ENCODE data around the gene ENDOV.

The ENDOV gene

DNA sequence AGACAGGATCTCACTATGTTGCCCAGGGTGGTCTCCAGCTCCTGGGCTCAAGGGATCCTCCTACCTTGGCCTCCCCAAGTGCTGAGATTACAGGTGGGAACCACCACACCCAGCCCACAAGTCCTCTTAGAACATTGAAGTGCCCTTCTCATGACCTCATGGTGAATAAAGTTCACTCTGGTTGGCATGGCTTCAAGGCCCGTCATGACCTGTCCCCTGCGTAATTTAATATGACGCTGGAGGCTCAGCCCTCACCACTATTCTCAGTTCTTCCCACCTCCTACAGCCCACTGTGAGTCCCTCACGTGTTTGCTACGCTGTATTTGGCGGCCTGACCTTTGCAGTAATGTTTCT, 1.9 kb downstream of the ENDOV start:
- no peak for DNase-seq

DNA sequence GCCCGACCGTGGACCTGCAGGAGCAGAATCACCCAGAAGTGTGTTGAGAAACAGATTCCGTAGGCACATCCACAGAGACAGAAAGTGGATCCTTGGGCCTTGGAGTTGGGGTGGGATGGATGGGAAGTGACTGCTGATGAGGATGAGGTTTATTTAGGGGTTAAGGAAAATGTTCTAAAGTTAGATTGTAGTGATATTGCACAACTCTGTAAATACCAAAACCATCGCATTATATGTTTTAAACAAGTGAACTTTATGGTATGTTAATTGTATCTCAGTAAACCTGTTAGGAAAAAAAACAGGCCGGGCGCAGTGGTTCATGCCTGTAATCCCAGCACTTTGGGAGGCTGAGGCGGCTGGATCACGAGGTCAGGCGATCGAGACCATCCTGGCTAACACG, 3.6 kb downstream of the ENDOV start:
- no peak for DNase-seq

DNA sequence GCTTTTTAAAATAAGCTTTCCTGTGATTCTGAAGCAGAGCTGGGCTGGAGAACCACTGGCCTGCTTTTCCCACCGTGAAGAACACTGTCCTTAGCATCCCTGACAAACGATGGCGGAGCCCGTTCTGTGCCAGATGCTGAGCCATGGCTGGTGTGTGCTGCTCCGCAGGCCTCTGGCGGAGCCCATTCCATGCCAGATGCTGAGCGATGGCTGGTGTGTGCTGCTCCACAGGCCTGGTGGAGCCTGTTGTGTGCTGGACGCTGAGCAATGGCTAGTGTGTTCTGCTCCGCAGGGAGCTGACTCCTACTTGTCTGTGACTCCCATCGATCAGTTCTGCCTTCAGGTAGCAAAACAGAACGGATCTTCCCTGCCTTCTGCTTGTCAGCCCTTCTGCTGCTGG, 4.3 kb downstream of the ENDOV start:
- DNase-seq: no peak

DNA sequence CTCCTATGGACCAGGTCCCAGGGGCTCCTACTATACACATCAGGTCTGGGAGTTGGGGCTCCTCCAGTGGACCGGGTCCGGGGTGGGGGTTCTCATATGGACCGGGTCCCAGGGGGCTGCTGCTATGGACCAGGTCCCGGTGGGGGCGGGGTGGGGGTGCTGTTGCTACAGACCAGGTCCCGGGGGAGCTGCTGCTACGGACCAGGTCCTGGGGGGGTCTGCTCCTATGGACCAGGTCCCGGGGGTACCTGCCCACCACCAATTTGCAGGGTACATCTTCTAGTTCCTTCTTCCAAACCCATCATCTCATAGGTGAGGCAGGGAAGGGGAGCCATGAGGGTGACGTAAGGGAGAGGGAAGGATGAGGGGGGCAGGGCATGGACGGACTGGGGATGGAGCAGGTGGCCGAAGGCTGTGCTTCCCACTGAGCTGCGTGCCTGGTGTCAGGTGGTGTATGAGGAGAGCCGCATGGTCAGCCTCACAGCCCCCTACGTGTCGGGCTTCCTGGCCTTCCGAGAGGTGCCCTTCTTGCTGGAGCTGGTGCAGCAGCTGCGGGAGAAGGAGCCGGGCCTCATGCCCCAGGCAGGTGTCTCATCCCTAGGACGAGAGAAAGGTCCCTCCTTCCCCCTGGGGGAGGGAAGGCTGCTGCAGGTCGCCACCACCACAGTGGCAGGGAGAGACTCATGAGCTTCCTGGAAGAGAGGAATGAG, 6.6 kb downstream of the ENDOV start:
- DNase-seq: no peak

DNA sequence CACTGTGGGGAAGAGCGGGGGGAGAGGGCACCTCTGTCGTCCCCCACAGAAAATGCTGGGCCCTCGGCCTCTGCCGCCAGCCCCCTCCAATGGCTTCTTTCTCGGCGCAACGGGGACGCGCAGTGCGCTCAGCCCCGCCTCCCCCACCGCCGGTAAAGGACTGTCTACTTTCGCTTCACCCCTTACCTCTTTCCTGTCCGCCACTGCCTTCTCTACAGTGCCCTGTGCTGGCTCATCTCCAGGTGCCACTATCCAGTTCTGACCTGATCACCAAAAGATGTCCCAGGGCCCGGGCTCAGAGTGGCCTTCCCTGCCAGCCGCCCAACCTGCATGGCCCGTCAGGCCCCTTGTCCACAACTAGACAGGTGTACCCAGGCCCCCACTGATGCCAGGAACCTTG, 7.3 kb downstream of the ENDOV start:
- no peak for DNase-seq

DNA sequence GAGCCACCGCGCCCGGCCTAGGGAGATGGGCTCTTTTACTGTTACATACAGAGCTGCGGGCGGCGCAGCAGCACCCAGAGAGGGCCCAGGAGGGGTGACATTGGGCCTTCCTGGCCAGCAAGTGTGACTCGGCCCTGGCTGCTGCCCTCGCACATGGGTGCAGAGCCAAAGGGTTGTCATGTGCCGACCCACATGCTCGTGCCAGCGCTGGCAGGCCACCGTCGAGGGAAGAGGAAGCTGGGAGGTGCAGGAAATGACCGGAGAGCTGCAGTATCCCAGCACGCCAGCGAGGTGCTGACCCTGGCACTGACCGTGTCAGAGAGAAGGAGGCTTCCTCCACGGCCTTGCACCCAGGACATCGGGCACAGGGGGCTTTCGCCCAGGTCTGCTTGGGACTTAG, 8.0 kb downstream of the ENDOV start:
- DNase-seq: no peak

DNA sequence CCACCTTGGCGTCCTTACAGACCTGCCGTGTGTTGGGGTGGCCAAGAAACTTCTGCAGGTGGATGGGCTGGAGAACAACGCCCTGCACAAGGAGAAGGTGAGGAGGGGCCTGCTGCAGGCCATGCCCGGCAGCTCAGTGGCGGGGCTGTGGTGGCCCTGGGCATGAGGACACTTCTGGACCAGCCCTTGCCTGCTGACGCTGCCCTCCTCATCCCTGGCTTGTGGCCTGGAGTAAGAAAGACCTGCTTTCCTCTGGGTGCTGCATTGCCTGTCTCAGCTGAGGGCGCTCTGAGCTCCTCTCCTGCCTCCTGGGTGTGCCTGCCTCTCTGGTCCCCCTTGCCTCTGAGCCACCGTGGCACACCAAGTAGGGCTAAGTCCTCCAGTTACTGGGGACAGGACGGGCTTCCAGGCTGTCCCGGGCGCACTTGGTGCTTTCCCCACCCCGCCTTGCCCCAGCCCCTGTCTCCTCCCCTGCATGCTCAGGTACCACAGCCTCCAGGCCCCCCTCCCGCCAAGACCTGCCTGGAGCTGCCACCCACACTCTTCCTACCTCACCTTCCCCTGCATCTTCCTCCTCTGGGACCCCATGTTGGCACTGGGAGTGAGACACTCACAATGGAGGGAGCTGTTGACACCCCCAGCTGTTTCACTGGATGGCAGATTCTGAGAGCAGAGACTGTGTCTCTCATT, 8.7 kb downstream of the ENDOV start:
- DNase-seq: no peak

DNA sequence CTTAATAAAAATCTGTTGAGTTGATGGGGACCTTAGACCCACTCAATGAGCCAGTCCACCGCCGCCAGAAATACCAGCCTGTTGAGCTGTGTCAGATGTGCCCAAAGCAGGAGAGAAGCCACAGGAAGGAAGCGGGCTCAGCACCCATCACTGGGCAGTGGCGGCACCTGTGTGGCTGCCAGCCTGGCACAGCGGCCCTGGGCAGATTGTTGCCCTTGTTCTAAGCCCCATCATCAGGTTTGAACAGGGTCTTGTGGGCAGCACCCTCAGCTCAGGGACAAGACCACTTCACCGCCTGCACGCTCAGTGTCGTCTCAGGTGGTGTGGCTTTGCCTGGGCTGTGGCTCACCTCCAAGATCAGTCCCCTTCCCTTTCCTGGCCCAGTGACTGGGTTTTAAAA, 9.3 kb downstream of the ENDOV start:
- DNase-seq: no peak

DNA sequence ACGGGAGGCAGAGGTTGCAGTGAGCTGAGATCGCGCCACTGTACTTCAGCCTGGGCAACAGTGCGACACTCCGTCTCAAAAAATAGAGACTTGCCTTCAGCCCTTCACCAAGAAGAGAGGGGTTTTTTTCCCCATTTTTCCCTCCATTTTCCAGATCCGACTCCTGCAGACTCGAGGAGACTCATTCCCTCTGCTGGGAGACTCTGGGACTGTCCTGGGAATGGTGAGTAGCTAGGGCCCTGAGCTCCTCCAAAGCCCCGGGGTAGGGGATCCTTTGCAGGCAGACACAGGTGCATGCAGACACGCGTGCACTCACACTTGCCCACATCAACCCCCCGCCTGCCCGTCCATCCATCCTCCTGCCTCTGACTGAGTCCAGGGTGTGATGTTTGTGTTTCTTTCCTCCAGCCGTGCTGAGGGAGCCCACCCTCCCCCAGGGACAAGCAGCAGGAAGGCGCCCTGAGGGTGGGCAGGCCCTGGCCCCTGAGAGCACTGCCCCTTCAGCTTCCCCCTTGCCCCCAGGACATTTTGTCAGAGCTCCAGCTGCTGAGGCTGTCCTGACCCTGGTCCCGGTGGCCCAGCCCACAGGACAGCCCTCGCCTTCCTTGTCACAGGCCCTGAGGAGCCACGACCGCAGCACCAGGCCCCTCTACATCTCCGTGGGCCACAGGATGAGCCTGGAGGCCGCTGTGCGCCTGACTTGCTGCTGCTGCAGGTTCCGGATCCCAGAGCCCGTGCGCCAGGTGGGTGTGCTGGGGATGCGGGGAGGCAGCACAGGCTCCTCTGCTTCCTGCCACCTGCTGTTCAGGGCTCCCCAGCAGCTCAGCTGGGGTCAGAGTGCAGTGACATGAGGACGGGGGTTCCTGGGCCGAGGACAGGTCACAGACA, 10.2 kb downstream of the ENDOV start:
- DNase-seq: no peak

DNA sequence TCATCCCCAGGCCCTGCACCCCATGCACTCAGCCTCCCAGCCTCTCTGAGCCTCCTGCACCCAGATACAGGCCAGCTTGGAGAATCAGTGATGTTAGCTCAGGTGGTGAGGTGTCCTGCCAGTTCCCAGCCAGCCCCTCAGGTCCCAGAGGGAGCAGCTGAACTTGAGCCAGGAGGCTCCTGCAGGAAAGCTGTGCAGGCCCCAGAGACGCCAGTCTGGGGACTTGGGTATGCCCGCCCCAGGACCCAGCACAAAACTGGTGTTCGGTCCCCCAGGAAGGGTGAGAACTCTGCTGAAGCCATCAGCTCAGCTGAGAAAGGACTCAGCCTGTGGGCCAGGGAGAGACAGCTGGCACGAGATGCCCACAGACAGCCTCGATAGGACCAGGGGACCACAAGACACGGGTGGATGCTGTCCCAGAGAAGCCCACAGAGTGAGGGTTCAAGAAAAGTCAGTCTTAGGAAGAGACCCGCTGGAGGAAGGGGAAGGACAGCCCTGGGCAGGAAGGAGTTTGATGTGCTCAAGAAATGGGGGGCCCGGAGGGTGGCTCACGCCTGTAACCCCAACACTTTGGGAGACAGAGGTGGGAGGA, 11.0 kb downstream of the ENDOV start:
- no peak for DNase-seq

DNA sequence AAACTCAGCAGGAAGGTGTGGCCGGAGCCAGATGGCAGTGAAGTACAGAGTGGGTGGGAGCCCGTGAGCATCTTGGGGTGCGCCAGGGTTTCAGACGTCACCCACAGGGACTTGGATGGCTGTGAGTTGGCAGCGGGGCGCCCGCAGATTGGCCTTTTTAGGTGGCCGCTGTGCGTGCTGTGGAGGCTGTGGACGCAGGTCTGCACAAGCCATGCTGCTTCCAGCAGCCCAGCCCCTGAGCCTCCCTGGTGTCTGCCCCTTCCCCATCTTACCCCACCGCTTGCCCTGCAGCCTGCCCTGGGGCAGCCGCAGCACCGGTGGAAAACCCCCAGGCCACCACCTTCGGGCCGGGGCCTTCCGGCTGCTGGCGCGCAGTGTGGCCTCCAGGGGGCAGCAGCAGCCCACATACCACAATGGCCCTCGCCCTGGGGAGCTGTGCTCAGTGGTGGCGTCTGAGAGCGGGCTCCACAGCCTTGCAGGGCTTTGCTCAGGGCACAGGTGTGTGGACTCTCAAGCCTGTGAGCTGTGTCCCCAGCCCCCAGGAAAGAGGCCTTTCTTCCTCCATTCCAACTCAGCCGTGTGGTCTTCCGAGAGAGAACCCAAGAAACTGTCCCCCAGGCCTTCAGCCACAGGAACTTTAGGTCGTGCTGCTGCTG, 11.8 kb downstream of the ENDOV start:
- DNase-seq: peak; percentile 79

DNA sequence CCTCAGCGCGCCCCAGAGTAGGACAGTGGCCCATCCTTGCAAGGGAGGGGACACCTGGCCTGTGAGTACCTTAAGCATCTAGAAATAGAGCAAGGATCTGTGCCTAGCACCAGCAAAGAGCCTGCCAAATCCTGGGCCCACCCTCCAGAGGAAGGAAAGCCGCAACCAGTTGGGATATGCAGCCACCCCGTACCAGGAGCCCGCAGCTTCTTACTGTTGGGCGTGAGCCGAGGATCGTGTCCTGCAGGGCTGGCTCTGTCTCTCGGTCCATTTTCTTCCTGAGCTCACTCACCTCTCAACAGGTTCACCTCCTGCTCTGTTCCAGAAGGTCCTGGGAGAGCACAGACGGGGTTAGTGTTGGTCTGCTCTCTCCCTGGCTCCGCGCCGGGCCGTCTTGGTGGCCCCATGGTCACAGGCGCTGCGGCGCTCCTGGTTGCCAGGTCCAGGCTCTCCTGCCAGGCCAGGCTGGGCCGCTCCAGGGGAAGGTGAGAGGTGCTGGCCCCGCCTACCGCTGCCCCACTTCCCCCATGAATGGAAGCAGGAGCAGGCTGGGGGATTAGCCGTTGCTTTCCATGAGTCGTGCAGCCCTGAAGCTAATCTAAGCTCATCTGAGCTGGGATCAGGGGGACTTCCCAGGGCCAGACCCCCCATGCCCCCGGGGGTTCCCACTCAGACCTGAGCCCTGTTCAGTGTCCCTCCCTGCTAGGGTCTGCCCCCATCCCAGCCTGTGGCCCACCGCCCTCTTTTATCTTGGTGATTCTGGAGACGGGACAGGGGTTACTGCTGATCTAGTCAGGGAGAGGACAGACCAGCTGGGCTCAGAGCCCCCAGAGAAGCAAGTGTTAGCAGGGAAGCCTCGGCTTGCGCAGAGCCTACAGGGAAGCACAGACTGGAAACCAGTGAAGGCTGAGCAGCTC, 12.7 kb downstream of the ENDOV start:
- DNase-seq: no peak

DNA sequence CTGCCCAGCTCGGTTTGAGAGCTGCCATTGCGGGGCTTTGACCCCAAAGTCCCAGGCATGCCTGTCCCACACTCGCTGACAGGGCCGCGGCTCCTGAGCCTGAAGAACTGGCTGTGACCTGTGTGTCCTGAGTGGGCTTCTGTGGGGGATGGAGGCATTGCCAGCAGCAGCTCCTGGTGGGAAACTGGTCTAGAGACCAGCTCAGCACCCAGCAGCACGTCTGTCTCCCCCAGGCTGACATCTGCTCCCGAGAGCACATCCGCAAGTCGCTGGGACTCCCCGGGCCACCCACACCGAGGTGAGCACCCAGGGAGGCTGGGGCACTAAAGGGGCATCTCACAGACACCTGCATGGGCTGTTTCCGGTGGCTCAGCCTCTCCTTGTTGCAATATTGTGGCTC, 13.4 kb downstream of the ENDOV start:
- no peak for DNase-seq

DNA sequence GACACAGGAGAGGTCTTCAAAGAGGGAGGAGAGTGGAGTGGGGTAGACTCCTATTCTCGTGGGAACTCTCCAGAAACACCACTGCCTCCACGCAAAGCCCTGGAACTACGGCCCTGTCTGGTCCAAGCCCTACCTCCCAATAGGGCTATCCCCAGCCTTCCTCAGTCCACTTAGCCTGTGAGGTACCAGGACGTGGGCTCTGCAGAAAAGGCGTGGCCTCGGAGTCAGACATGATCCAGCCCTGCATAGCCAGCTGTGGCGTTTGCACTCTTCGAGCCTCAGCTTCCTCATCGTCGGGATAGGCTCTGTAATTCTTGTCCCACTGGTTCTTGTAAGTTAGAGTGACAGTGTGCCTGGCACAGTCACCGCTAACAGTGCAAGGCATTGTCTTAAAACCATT, 13.8 kb downstream of the ENDOV start:
- no peak for DNase-seq

DNA sequence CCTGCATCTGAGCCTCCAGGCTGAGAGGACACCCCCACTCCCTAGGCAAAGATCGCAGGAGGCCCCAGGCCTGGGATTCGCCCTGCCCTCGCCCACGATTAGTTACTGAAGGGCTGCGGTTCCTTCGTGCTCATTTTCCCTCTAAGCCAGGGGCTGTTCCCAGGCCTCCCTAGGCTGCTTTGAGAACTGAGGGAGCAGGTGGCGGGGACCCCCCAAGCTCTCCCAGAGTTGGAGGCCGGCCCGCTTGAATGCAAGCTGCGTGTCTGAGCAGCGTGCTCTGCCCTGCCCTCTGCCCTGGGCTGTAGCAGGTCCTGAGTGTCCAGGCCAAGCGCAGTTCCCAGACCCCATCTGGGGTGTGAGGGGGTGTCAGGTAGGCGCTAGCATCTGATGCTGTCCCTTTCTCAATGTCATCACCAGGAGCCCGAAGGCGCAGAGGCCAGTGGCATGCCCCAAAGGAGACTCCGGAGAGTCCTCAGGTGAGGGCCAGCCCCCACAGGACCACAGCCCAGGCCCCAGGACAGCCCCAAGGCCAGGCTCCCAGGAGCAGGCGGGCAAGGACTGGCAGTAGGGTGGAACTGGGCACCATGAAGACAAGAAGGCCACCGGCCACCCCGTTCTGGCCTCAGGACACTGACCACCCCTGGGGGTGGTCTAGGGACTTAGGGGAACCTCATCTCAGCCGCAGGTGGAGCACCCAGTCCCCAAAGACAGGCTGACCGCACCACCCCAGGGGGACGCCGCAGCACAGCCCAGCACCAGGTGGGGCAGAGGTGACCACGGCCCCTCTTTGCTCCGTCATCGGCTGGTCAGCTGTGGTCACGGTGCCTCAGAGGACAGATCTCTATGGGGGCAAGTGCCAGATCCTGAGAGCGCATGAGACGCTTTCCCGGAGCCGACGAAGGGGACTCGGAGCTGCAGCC, 14.6 kb downstream of the ENDOV start:
- DNase-seq: no peak

DNA sequence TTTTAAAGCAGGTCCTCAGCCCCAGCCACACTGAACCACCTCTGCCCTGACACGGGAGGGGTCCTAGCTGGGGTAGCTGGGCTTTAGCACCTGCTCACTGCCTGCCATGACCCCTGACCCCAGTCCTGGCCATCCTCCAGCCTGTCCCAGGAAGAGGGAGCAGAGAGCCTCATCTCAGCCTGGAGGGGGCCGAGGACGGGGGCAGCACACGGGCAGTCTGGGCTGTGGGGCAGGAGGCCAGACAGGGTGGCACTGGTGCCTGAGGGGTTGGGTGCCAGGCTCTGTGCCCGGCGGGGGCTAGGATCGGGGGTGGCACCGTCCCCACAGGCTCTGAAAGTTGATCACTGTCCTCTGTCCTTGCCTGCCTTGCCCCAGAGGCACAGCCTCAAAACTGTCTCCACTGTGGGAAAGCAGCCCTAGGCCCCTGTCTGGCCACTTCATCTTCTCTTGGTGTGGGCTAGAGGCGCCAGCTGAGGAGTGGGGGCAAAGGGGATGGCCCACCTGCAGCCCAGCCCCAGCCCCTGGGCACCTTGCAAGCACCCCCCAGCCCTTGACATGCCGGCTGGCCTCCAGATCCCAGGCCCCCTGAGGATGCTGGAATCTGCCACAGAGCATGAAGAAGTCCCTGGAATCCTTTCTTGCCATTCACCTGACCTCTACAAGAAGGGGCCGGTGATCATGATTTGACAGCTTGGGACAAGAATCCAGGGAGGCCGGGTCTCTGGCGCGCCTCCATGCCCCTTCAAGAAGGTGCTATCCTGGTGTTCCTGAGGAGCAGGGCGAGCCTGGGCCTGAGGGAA, 15.7 kb downstream of the ENDOV start:
- no peak for DNase-seq

DNA sequence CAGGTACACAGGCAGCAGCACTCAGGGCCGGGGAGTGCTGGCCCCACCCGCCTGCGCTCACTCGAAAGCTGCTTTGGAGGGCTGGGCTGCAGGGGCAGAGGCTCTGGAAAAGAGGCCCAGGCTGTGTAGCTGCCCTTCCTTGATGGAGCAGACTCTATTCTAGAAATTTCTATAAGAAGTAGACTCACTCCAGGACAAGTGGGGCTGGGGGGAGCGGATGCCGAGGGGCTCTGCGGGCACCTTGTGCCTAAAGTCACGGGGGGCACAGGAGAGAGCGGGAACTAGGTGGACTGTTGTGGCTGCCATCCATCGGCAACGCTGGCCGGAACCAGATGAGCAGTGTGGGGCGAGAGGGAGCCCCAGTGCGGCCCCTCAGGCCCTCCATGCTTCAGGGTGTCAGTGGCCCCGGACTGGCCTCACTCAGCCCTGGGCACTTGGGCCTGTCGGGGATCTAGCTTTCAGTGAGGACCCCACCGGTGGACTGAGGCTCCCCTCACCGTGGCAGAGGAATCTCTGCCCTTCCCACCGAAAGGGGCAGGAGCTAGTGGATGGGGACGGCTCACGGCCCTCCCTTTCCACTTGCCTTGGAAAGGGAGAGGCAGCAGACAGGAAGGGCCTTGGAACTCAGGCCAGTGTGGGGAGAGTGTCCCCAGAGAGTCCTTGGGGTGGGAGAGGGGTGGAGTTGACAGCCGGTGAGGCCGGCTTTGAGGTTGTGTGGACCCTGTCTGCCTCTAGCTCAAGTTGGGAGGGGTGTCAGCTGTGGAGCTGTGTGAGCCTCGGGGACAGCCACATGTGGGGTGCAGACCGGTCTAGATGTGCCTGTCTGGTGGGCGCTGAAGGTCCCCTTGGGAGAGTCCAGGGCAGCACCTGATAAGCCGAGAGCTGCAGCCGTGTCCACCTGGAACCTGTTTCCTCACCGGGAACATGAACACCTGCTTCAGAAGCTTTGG, 16.6 kb downstream of the ENDOV start:
- no peak for DNase-seq

DNA sequence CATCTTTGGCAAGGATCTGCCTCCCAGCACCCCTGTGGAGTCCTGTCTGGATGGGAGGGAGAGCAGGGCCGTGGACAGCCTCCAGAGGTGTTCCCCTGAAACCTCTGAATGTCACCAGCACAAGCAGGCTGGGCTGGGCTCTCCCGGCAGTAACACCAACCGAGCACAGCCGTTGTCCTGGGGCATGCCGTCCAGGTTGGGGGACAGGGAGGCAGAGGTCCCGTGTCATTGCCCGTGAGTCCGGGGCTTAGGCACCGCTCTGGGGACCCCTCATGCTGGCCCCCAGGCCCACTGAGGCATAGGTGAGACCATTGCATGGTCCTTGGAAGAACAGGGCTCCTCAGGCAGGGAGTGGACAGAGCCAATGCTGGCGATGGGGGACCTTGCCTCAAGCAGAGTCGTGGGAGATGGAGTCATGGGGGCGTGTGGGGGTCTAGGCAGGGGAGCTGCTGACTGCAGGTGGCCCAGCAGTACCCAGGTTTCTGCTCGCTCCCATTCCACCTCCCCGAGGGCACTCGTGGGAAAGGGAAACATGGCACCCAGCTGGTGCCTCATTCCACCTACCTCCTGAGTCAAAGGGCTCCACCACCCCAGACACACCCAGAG, 17.5 kb downstream of the ENDOV start:
- DNase-seq: no peak

All from NCI-H1436 (cell line).